BLaER1 (cell line): ENCODE results near the gene HARS1.
"Not testable (repeated sequence)": the region's sequence is repeated elsewhere in the genome, so short reads cannot be mapped to it uniquely, and the experiment has no call there.

Source experiments
- H3K27ac ChIP-seq: shearing (Covaris generic); formaldehyde crosslinking; 2 replicates; pipeline ENCODE4 v1.8.1; 2022
- H3K27me3 ChIP-seq: shearing (Covaris generic); formaldehyde crosslinking; 2 replicates; pipeline ENCODE4 v1.8.1; 2022
- H3K36me3 ChIP-seq: shearing (Covaris generic); formaldehyde crosslinking; 2 replicates; pipeline ENCODE4 v1.8.1; 2022
- H3K4me1 ChIP-seq: shearing (Covaris generic); formaldehyde crosslinking; 2 replicates; pipeline ENCODE4 v1.8.1; 2022
- H3K4me2 ChIP-seq: shearing (Covaris generic); formaldehyde crosslinking; 2 replicates; pipeline ENCODE4 v1.8.1; 2022
- H3K4me3 ChIP-seq: shearing (Covaris generic); formaldehyde crosslinking; 2 replicates; pipeline ENCODE4 v1.8.1; 2022
- H3K9ac ChIP-seq: shearing (Covaris generic); formaldehyde crosslinking; 2 replicates; pipeline ENCODE4 v1.8.1; 2022
- H3K9me3 ChIP-seq: shearing (Covaris generic); formaldehyde crosslinking; 2 replicates; pipeline ENCODE4 v1.8.1; 2022
- H4K20me1 ChIP-seq: shearing (Covaris generic); formaldehyde crosslinking; 2 replicates; pipeline ENCODE4 v1.8.1; 2022
- Cebpa-rat ChIP-seq: shearing (Covaris generic); IDR thresholded peaks from 2 replicates; pipeline ENCODE4 v1.8.1; 2022

The HARS1 gene

GRCh38 chr5:140664030-140664358 is 27.2 kb downstream of the HARS1 start:
- Histone ChIP-seq H4K20me1 (peaks cover 34% of the 10 kb centered on the region), H3K4me3 (peak overlapping the region; percentile 91), H3K27me3 (no peaks in the 10 kb centered on the region), H3K4me2 (peak overlapping the region; percentile 85), H3K27ac (peak overlapping the region; percentile 83), H3K9me3 (no peaks in the 10 kb centered on the region), H3K36me3 (peaks cover 70% of the 10 kb centered on the region), H3K9ac (peak overlapping the region; percentile 87), H3K4me1 (peaks cover 31% of the 10 kb centered on the region)
- no peak for TF ChIP-seq Cebpa-rat

GRCh38 chr5:140660371-140660770 is 30.8 kb downstream of the HARS1 start:
- H3K4me2 ChIP-seq, H3K9me3 ChIP-seq, H3K9ac ChIP-seq, H4K20me1 ChIP-seq, H3K27ac ChIP-seq, H3K4me3 ChIP-seq, H3K27me3 ChIP-seq: not testable (repeated sequence)
- H3K36me3 ChIP-seq: peaks cover 82% of the 10 kb centered on the region
- peaks cover 11% of the 10 kb centered on the region for H3K4me1 ChIP-seq

- H3K27me3 ChIP-seq: no peaks in the 10 kb centered on the region
- no peak overlapping the region for H3K9ac ChIP-seq
- H3K4me3 ChIP-seq: no peak overlapping the region
- no peaks in the 10 kb centered on the region for H3K9me3 ChIP-seq
- no peak overlapping the region for H3K27ac ChIP-seq
- H3K36me3 ChIP-seq: peaks cover 97% of the 10 kb centered on the region
- H4K20me1 ChIP-seq: no peaks in the 10 kb centered on the region
- no peak for TF ChIP-seq Cebpa-rat
- no peak overlapping the region for H3K4me2 ChIP-seq
- H3K4me1 ChIP-seq: peaks cover 4% of the 10 kb centered on the region
Measured at GRCh38 chr5:140658870-140659269, 32.3 kb downstream of the HARS1 start.

GRCh38 chr5:140647042-140647419 is 44.1 kb downstream of the HARS1 start:
- Histone ChIP-seq H3K27ac (peak overlapping the region; percentile 73), H3K4me3 (peak overlapping the region; percentile 82), H3K4me1 (peaks cover 27% of the 10 kb centered on the region), H3K9ac (peak overlapping the region; percentile 83), H3K27me3 (no peaks in the 10 kb centered on the region), H4K20me1 (peaks cover 30% of the 10 kb centered on the region; the same call in 1 of the 2 replicates), H3K4me2 (peak overlapping the region; percentile 90), H3K36me3 (peaks cover 71% of the 10 kb centered on the region), H3K9me3 (no peaks in the 10 kb centered on the region)
- no peak for TF ChIP-seq Cebpa-rat

GRCh38 chr5:140642718-140643117 is 48.5 kb downstream of the HARS1 start:
- peaks cover 44% of the 10 kb centered on the region for H3K4me1 ChIP-seq
- TF ChIP-seq Cebpa-rat: no peak
- no peak overlapping the region for H3K4me2 ChIP-seq
- peaks cover 51% of the 10 kb centered on the region for H3K36me3 ChIP-seq
- no peaks in the 10 kb centered on the region for H3K27me3 ChIP-seq
- H3K4me3 ChIP-seq: no peak overlapping the region
- no peaks in the 10 kb centered on the region for H3K9me3 ChIP-seq
- H4K20me1 ChIP-seq: peaks cover 30% of the 10 kb centered on the region; the same call in 1 of the 2 replicates
- H3K9ac ChIP-seq: no peak overlapping the region
- H3K27ac ChIP-seq: no peak overlapping the region

GRCh38 chr5:140641716-140642115 is 49.5 kb downstream of the HARS1 start:
- no peak overlapping the region for H3K4me2 ChIP-seq
- no peaks in the 10 kb centered on the region for H3K27me3 ChIP-seq
- H3K4me1 ChIP-seq: peaks cover 43% of the 10 kb centered on the region
- H3K9ac ChIP-seq: peak overlapping the region; percentile 3; the same call in 1 of the 2 replicates
- no peak overlapping the region for H3K27ac ChIP-seq
- H3K9me3 ChIP-seq: no peaks in the 10 kb centered on the region
- peaks cover 25% of the 10 kb centered on the region; the same call in 1 of the 2 replicates for H4K20me1 ChIP-seq
- TF ChIP-seq Cebpa-rat: no peak
- no peak overlapping the region for H3K4me3 ChIP-seq
- peaks cover 51% of the 10 kb centered on the region for H3K36me3 ChIP-seq

GRCh38 chr5:140639148-140639981 is 51.8 kb downstream of the HARS1 start, which contains the start of gene TMCO6:
Gene TMCO6, plus strand, starts transcription at chr5:140639451. Its CDS starts 77 bp downstream, at chr5:140639528.
- Histone ChIP-seq H4K20me1 (peaks cover 2% of the 10 kb centered on the region; the same call in 1 of the 2 replicates), H3K27ac (peak within 1 kb of the TSS; percentile 97), H3K27me3 (peaks cover 1% of the 10 kb centered on the region; the same call in 1 of the 2 replicates), H3K4me1 (peaks cover 29% of the 10 kb centered on the region), H3K4me3 (peak within 1 kb of the TSS; percentile 74), H3K9me3 (no peaks in the 10 kb centered on the region), H3K4me2 (peak within 1 kb of the TSS; percentile 99), H3K9ac (peak within 1 kb of the TSS; percentile 95), H3K36me3 (peaks cover 35% of the 10 kb centered on the region)
- TF ChIP-seq Cebpa-rat: no peak; the same call in 1 of the 2 replicates

- peaks cover 30% of the 10 kb centered on the region for H3K36me3 ChIP-seq
- H3K9ac ChIP-seq: peak overlapping the region; percentile 33; the same call in 1 of the 2 replicates
- H3K4me2 ChIP-seq: peak overlapping the region; percentile 65
- H3K4me1 ChIP-seq: peaks cover 29% of the 10 kb centered on the region
- peak overlapping the region; percentile 62 for H3K27ac ChIP-seq
- peak overlapping the region; percentile 47 for H3K4me3 ChIP-seq
- not testable (repeated sequence) for H3K9me3 ChIP-seq, H4K20me1 ChIP-seq, H3K27me3 ChIP-seq
Measured at GRCh38 chr5:140638898-140639147, 52.3 kb downstream of the HARS1 start.

GRCh38 chr5:140637371-140638100 is 53.6 kb downstream of the HARS1 start:
- no peak overlapping the region for H3K9ac ChIP-seq
- no peak overlapping the region for H3K27ac ChIP-seq
- H3K4me2 ChIP-seq: no peak overlapping the region
- no peak for TF ChIP-seq Cebpa-rat
- H3K27me3 ChIP-seq: peaks cover 20% of the 10 kb centered on the region
- H3K36me3 ChIP-seq: peaks cover 17% of the 10 kb centered on the region
- H3K4me3 ChIP-seq: no peak overlapping the region
- H3K4me1 ChIP-seq: peaks cover 29% of the 10 kb centered on the region
- H4K20me1 ChIP-seq: no peaks in the 10 kb centered on the region
- H3K9me3 ChIP-seq: peaks cover 10% of the 10 kb centered on the region
